GM19372 (cell line): ENCODE measurements around the gene ZMYND8.

Experiments used
- ATAC-seq: cut with Tn5 transposase; IDR thresholded peaks from one replicate; pipeline ENCODE4 v1.9.1; 2021; ENCODE audit warnings: mild to moderate bottlenecking, low read depth, moderate library complexity; ENCODE audit not compliant: unreplicated experiment

Gene ZMYND8

DNA sequence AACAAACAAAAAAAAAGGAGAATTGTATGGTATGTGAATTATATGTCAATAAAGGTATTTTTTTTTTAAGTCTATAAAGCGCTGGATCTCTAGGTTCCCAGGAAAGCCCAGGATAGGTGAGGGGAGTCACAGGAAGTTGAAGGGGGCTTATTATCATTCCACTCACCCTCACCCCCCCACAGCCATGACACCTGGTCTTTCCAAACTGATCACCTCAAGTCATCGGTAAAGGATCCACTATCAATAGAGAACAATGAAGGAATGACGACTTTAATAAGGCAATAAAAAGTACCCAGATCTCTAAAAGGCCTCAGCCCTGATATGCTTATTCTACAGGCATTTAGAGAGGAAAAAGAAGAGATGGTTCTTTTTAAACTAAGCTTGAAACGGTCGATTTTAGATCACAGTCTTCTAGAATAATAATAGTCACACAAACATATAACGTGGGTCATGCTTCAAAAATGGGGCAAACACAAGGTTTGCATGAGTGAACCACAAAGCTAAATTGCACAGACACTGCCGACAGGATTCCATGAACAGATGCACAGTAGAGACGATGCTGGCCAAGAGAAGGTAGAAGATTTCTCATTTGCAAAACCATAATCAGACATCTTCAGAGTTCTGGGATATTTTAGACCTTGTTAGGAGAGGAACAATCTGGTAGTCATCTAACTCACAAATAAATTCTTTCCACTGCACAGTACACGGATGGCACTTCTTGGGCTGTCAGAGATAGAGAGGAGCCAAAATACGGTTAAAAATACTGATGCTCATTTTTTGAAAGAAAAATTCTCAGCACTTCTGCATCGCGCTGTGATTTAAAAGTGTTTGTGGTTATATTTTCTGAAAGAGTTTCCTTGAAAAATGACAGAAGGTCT, 21.0 kb downstream of the ZMYND8 start:
- ATAC-seq: no peak

DNA sequence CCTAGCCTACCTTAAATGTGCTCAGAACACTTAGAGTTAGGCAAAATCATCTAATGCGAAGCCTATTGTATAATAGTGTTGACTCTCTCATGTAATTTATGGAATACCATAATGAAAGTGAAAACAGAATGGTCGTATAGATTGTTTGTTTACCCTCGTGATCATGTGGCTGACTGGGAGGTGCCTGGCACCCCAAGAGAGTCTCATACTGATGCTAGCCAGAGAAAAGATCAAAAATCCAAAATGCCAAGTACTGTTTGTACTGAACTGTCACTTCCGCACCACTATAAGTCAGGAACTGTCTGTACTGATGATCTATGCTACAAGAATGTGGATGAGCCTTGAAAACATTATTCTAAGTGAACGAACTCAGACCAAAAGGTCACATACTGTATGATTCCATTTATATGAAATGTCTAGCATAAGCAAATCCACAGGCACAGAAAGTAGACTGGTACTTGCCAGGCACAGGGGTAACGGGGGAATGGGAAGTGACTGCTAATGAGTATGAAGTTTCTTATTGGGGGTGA, 22.4 kb downstream of the ZMYND8 start:
- no peak for ATAC-seq

DNA sequence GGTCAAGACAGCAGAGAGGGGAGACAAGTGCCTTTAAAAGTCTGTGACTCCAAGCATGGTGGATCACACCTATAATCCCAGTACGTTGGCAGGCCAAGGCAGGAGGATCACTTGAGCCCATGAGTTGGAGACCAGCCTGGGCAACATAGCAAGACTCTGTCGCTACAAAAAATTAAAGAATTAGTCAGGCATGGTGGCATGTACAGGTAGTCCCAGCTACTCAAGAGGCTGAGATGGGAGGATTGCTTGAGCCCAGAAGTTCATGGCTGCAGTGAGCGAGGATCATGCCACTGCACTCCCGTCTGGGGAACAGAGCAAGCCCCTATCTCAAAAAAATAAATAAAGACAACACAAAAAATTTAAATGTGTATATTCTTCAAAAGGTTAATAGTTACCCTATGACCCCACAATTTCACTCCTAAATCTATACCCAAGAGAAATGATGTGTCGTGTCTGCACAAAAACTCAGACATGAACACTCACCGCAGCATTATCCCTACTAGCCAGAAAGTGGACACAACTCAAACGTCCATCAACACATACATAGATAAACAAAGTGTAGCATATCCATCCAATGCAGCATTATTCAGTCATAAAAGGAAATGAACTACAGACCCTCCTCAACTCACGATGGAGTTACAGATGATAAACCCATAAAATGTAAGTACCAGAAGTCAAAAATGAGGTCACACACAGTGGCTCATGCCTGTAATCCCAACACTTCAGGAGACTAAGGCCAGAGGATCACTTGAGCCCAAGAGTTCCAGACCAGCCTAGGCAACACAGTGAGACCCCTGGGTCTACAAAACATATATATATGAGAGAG, 23.9 kb downstream of the ZMYND8 start:
- ATAC-seq: no peak

DNA sequence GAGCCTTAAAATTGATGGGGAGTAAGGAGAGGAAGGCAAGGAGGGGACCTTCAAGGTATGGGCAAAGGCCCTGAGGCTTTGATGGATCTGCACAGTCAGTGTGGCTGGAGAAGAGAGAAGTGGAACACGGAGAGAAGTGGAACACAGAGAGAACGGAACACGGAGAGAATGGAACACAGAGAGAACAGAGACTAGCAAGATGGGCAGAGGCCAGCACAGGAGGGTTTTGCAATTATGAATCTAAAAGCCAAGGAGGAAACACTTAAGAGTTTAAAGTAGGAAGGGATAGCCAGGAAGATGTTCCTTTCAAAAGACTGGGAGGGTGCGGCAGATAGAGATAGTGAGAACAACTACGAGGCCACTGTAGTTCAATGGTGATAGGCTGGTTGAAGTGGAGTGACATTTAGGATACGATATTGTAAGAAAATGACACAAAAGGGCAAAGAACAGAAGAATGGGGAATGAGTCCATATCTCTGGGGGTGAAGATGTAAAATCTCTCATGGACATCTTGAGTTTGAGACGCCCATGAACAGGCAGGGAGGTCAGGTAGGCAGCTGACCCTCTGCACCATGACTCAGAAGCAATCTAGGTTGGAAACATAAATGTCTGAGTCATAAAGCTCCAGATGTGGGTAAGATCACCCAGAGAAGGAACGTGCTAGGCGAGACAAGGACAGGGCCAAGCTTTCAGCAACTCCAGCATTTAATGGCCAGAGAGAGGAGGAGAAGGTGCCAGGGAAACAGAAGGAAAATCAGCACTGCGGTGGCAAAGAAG, 25.4 kb downstream of the ZMYND8 start:
- ATAC-seq: no peak

GRCh38 chr20:47330071-47330470, 26.4 kb downstream of the ZMYND8 start:
- no peak for ATAC-seq

GRCh38 chr20:47328129-47328528, 28.4 kb downstream of the ZMYND8 start:
- ATAC-seq: no peak

- no peak for ATAC-seq
Observed at GRCh38 chr20:47327711-47328110, 28.8 kb downstream of the ZMYND8 start.

DNA sequence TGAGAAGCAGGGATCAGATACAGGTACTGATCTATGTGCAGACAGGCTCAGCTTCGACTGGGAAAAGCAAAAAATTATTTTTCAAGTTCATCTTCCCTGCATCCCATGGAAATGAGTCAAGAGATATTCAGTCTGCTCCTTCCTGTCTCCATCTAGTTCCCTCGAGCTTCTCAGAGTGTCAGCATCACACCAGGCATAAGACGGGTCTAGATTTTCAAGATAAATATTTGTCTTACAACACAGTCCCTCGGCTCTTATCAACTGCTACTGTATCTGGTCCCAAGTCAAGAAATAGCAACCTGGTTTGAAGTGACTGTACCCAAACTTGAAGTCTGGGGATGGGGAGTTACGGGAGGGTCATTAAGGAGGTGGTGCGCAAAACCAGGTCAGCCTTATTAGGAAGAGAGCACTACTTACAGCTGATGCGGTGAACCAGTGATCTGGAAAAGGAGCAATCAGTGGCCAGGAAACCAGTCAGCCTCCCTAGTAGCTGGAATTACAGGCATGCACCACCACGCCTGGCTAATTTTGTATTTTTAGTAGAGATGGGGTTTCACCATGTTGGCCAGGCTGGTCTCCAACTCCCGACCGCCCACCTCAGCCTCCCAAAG, 29.7 kb downstream of the ZMYND8 start:
- ATAC-seq: no peak

DNA sequence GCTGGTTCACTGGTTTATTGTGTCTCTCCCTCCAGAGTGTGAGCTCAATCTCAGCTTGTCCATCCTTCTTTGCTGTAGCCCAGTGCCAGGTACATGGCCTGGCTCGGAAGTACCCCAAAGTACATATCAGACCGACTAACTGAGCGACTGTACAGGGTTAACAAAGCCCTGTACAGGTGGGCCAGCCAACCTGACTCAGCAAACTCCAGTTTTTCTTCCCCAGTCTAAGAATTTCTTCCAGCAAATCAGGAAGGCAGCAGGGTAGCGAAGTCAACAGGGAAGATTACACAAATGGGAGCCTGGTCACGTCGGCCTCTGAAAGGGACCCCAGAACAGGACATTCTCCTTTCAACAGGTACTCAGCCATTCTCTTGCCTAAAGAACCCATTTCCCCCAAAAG, 31.3 kb downstream of the ZMYND8 start:
- no peak for ATAC-seq

DNA sequence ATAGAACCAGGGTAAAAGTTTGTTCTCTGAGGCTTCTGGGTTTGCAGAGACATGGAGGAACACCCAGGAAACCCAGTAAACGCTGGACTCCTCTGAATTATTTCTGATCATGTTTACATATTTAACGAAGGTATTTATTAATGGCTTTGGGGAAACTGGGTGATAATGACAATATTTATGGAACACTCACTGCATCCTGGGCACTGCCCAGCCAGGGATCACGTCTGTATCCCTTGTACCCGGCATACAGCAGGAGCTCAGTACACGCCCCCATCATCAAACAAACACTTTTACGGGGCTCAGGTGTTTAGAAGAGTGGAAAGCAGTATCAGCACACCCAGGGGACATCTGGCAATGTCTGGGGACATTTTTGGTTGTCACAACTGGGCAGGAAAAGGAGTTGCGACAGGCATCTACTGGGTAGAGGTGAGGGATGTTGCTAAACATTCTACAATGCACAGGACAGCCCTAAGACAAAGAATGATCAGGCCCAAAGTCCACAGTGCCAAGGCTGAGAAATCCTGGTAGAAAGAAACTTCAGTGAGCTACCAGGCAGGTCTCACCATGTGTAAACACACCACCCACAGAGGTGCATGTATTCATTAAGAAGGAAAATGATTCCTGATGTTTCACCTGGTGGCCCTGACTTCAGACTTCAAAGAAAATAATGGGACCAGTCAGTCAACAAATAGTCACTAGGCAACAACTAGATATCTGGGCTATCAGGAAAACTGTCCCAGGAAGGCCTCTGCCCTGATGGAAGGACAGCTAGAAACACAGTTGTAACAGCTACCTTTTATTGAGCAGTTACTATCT, 35.3 kb downstream of the ZMYND8 start:
- ATAC-seq: no peak

GRCh38 chr20:47319517-47320252, 36.8 kb downstream of the ZMYND8 start:
- ATAC-seq: no peak

DNA sequence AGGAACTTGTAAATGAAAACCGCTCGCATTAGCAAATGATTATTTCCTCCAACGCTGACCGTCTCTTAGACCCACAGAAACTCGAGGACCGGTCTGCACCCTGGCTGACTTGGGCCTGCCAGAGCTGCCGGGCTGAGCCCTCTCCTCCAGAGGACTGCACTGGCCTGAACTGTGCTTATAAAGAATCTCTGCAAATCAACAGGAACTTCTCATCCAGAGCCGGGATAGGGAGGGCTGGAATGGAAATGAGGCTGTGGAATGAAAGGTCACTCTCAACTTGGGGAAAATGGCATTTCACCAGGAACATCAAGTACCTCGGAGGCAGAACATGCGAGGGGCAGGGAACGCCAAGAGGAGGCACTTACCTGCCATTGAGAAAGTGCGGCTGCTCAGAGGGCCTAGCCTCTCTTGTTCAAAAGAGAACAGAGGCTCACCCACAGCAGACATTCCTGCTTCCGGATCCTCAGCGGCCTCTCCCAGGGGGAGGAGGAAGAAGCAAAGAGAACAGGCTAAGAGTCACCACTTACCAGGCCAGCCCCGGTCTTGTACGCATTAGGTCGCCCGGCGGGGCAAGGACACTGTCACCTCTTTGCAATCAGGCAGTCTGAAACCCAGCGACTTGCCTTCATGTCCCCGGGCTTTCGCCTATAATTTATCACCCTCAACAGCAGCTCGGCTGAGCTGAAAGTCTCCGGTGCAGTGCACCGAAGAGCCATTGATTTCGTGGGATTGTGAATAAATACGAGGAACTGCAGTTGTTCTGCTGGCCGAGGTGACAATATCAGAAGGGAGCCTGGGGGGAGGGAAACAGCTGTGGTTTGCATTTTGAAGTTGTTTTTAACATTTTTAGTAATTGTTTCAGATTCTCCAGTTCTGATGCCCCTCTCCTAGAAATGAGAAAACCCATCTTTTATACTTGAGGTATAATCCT, 37.6 kb downstream of the ZMYND8 start:
- no peak for ATAC-seq

DNA sequence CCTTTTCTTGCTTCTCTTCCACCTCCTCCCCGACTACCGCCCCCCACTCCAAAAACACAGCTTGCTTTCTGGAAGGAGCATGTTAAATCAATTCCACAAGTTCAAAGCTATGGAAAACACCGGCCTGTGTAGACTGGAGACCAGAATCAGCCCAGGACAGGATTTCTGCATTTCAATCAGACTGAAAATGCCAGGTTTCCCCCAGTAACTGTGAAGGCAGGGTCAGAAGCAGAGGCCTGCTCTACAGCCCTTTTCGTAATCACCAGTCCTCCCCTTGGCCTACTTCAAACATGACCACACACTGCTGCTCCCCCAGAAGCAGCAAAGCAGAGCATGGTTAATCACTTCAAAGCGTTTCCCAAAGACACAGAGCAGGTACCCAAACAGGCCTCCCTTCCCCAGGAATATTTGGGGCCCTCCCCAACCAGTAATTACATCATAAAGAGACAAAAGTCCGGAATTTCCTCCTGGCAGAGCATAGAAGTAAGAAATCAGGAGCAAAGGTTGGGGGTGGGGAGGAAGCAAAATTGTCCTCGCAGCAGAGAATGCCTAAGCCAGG, 38.4 kb downstream of the ZMYND8 start:
- ATAC-seq: no peak

- no peak for ATAC-seq
Observed at GRCh38 chr20:47317127-47317895, 39.2 kb downstream of the ZMYND8 start.

DNA sequence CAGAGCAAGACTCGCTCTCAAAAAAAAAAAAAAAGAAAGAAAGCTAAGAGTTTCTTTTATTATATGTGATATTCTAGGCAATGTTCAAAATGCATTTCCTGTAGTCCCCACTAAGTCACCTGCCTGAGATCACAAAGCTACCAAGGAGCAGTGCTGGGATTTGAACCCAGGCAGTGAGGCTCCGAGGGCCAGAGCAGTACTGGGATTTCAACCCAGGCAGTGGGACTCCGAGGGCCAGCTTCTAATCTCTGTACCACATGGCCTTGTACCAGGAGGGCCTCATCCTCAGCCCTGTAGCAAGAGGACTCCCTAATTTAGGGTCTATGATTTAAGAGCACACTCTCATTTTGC, 39.7 kb downstream of the ZMYND8 start:
- ATAC-seq: no peak

GRCh38 chr20:47315339-47316056, 41.0 kb downstream of the ZMYND8 start:
- no peak for ATAC-seq
